Uterus (tissue), 2 donors: ENCODE data around the gene EVX1.

ENCODE experiments used
- CTCF ChIP-seq, 4 experiments: fragments of 200-600 bp in 2 of 4; fragments of 450-650 bp in 2 of 4; sonication (generic) in 2 of 4; IDR thresholded peaks; one replicate each; pipeline ENCODE4 v1.5.1; 2016 to 2019; ENCODE audit warnings: antibody characterized with exemption in 4 of 4, mild to moderate bottlenecking in 2 of 4, moderate library complexity in 1 of 4
- POLR2A ChIP-seq, 2 donors: fragments of 450-650 bp; IDR thresholded peaks; one replicate each; pipeline ENCODE4 v1.6.1; 2016; ENCODE audit warnings: antibody characterized with exemption in 2 of 2, mild to moderate bottlenecking in 1 of 2, moderate library complexity in 1 of 2

- TF ChIP-seq CTCF (IDR thresholded peaks at IDR 0.05) (peak; percentile 57 to 83 (median 76)), POLR2A (IDR thresholded peaks at IDR 0.05) (no peak)
Measured at GRCh38 chr7:27210441-27211083, 32.0 kb upstream of the EVX1 start.
